Activated naive CD4-positive, alpha-beta T cell treated with anti-CD3 and anti-CD28 coated beads, Interleukin-2, amount 10 ng/mL, durations not matched to agents 7 days and 5 days (primary cell): ENCODE data around the gene AADAC.
"Not testable (repeated sequence)": the region's sequence is repeated elsewhere in the genome, so short reads cannot be mapped to it uniquely, and the experiment has no call there.

Source experiments
- CTCF ChIA-PET: fragments of 350-600 bp; sonication (Branson Sonifier 250); formaldehyde crosslinking; loops from one replicate; lab custom pipeline; 2021; ENCODE audit warnings: antibody characterized with exemption; lab: Charles Lee
- DNase-seq: peaks from one replicate; pipeline ENCODE4 v3.0.0-alpha.2; 2020
- H3K27ac Mint-ChIP-seq: one replicate; pipeline ENCODE4 v1.8.0; 2021; ENCODE audit warnings: mild to moderate bottlenecking, moderate library complexity, mixed read lengths
- H3K27me3 Mint-ChIP-seq: one replicate; pipeline ENCODE4 v1.8.0; 2021; ENCODE audit warnings: mild to moderate bottlenecking, mixed read lengths
- H3K36me3 Mint-ChIP-seq: one replicate; pipeline ENCODE4 v1.8.0; 2021; ENCODE audit warnings: mixed read lengths
- H3K4me1 Mint-ChIP-seq: one replicate; pipeline ENCODE4 v1.8.0; 2021; ENCODE audit warnings: mixed read lengths
- H3K4me3 Mint-ChIP-seq: one replicate; pipeline ENCODE4 v1.8.0; 2021; ENCODE audit warnings: mild to moderate bottlenecking, moderate library complexity, mixed read lengths
- H3K9me3 Mint-ChIP-seq: one replicate; pipeline ENCODE4 v1.8.0; 2021; ENCODE audit warnings: mixed read lengths

AADAC gene

GRCh38 chr3:151856118-151856517, 42.2 kb downstream of the AADAC start:
- Mint-ChIP-seq H3K27me3 (peaks cover 7% of the 10 kb centered on the region), H3K27ac (no peak overlapping the region), H3K9me3 (no peaks in the 10 kb centered on the region), H3K4me1 (no peaks in the 10 kb centered on the region), H3K4me3 (no peak overlapping the region), H3K36me3 (no peaks in the 10 kb centered on the region)
- DNase-seq, result no peak
- CTCF ChIA-PET, result no interaction called here

DNA sequence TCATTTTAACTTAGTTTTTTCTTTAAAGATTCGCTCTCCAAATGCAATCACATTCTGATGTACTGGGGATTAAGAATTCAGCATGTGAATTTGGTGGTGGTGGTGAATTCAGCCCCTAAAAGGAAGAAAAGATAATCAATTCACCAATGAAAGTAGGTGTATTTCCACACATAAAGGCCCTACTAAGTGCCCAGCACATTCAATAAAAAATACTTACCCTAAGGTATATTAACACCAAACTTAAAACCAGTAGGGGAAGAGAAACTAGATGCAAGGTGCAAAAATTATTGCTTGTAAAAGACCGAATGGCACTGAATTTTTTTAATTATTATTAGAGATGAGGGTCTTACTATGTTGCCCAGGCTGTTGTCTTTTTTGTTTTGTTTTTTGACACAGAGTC, 42.7 kb downstream of the AADAC start:
- CTCF ChIA-PET, result no interaction called here
- no peak for DNase-seq
- H3K27ac Mint-ChIP-seq, result no peak overlapping the region
- H3K9me3 Mint-ChIP-seq, result no peaks in the 10 kb centered on the region
- H3K27me3 Mint-ChIP-seq, result peaks cover 7% of the 10 kb centered on the region
- H3K36me3 Mint-ChIP-seq, result no peaks in the 10 kb centered on the region
- H3K4me1 Mint-ChIP-seq, result no peaks in the 10 kb centered on the region
- H3K4me3 Mint-ChIP-seq, result no peak overlapping the region

DNA sequence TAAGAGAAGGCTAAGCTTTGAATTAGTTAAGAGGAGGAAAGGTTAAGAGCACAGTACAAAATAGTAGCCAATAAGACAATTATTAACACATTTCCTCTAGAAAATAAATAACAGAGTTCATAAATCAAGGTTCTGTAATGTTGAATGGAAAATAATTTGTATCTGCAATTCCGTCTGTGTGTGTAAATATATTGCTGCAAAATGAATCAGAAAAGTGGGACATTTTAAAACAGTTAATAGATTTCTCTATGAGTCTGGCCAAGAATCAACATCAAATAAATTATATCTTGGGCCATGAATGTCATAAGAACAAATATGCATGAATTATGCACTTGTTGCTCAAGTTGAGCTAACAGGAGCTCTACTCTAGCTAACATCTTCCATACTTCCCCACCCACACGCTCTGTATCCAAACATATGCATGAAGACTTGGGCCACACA, 45.3 kb downstream of the AADAC start:
- Mint-ChIP-seq H3K36me3 (no peaks in the 10 kb centered on the region), H3K4me1 (no peaks in the 10 kb centered on the region), H3K27me3 (no peaks in the 10 kb centered on the region), H3K4me3 (no peak overlapping the region), H3K9me3 (no peaks in the 10 kb centered on the region), H3K27ac (no peak overlapping the region)
- CTCF ChIA-PET, result no interaction called here
- DNase-seq, result no peak

- Mint-ChIP-seq H3K27ac (no peak overlapping the region), H3K9me3 (no peaks in the 10 kb centered on the region), H3K27me3 (no peaks in the 10 kb centered on the region), H3K4me1 (no peaks in the 10 kb centered on the region), H3K4me3 (no peak overlapping the region), H3K36me3 (no peaks in the 10 kb centered on the region)
- CTCF ChIA-PET, result no interaction called here
- no peak for DNase-seq
Measured at GRCh38 chr3:151859905-151860304, 46.0 kb downstream of the AADAC start.

DNA sequence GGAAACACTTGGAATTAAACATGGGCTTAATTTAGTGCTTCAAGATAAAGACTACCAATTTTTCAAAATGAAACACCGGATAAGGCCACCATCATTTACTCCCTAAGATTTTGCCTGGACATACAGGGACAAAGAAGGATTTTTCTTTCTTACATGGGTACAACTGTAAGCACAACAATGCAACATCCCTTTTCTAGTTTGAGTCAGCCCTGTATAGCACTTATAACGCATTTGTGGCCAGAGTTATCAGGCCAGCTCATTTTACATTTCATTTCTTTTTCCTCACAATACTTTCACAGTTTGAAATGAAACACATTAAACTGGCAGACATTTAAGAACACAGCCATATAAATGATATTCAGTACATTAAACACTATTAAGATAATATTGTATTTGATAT, 49.7 kb downstream of the AADAC start:
- no peak for DNase-seq
- H3K36me3 Mint-ChIP-seq, result no peaks in the 10 kb centered on the region
- CTCF ChIA-PET, result no interaction called here
- no peaks in the 10 kb centered on the region for H3K4me1 Mint-ChIP-seq
- H3K27ac Mint-ChIP-seq, result no peak overlapping the region
- peaks cover 4% of the 10 kb centered on the region for H3K27me3 Mint-ChIP-seq
- H3K4me3 Mint-ChIP-seq, result no peak overlapping the region
- H3K9me3 Mint-ChIP-seq, result no peaks in the 10 kb centered on the region

GRCh38 chr3:151864423-151865101, 50.6 kb downstream of the AADAC start:
- DNase-seq, result no peak
- H3K4me1 Mint-ChIP-seq, result no peaks in the 10 kb centered on the region
- CTCF ChIA-PET, result no interaction called here
- H3K27ac Mint-ChIP-seq, result no peak overlapping the region
- H3K9me3 Mint-ChIP-seq, result no peaks in the 10 kb centered on the region
- H3K4me3 Mint-ChIP-seq, result no peak overlapping the region
- no peaks in the 10 kb centered on the region for H3K36me3 Mint-ChIP-seq
- H3K27me3 Mint-ChIP-seq, result peaks cover 4% of the 10 kb centered on the region

- Mint-ChIP-seq H3K4me1 (peaks cover 6% of the 10 kb centered on the region), H3K4me3 (no peak overlapping the region), H3K27me3 (peaks cover 7% of the 10 kb centered on the region), H3K9me3 (no peaks in the 10 kb centered on the region), H3K36me3 (no peaks in the 10 kb centered on the region), H3K27ac (no peak overlapping the region)
- CTCF ChIA-PET, result no interaction called here
- no peak for DNase-seq
Measured at GRCh38 chr3:151866711-151867410, 52.9 kb downstream of the AADAC start.

GRCh38 chr3:151867666-151868065, 53.8 kb downstream of the AADAC start:
- H3K9me3 Mint-ChIP-seq, result no peaks in the 10 kb centered on the region

DNA sequence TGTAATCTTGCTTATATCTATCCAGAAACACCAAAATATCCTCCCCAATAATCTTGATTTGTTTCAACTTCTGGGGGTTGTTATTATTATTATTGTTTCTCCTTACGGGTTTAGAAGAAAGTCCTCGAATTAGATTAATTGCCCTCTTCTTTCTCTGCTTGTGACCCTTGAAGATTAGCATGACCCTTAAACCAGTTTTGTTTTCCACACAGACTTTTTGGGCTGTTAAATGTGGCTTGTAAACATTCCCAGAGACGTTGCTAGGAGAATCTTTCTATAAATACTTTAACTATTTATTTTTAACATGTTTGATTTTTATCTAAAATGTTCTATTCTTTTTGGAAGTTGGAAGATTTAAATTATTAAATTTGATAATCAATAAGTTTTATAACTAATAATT, 55.3 kb downstream of the AADAC start:
- H3K4me3 Mint-ChIP-seq, result no peak overlapping the region
- H3K27me3 Mint-ChIP-seq, result peaks cover 7% of the 10 kb centered on the region
- no peaks in the 10 kb centered on the region for H3K36me3 Mint-ChIP-seq
- no peak for DNase-seq
- H3K4me1 Mint-ChIP-seq, result peaks cover 9% of the 10 kb centered on the region
- CTCF ChIA-PET, result no interaction called here
- no peaks in the 10 kb centered on the region for H3K9me3 Mint-ChIP-seq
- H3K27ac Mint-ChIP-seq, result no peak overlapping the region

More at GRCh38 chr3:151867666-151868065, 53.8 kb downstream of the AADAC start:
- H3K36me3 Mint-ChIP-seq, result no peaks in the 10 kb centered on the region
- peaks cover 9% of the 10 kb centered on the region for H3K4me1 Mint-ChIP-seq
- peaks cover 7% of the 10 kb centered on the region for H3K27me3 Mint-ChIP-seq
- no peak overlapping the region for H3K27ac Mint-ChIP-seq
- CTCF ChIA-PET, result no interaction called here
- no peak overlapping the region for H3K4me3 Mint-ChIP-seq
- no peak for DNase-seq

DNA sequence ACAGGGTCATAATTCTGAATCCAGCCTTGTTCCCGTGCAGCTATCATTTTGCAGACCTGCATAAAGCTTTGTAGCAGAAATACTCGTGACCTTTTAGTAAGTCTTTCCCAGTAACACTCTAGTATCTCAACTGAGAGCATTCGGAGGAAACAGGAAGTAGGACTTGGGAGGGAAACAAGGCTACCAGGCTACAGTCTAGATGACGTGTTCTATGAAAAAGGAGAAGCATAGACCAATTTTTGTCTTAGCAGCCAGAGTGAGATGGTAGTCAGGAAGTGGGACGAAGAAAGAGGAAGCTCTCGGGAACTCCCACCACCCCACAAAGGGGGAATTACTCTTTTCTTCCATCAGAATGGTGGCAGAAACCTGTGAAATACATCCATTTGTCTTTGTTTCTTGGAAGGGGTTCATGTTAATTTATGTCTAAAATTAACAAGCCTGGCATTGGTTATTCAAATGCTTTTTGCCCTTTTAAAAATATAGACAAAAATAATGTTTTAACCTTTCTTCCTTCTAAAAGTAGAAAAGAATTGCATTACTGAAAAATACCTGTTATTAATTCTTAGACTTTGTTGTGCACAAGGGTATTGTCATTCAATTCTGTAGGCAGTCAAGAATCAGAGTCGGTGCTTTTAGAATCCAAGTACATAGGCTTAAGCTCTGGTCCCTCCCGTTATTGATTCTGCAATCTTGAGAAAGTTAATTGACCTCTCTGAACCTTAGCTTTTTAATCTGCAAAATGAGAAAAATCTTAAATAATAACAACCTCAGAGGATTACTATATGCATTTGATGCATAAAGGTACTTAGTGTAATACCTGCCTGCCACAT, 57.9 kb downstream of the AADAC start:
- peaks cover 14% of the 10 kb centered on the region for H3K4me1 Mint-ChIP-seq
- no peaks in the 10 kb centered on the region for H3K36me3 Mint-ChIP-seq
- H3K27ac Mint-ChIP-seq, result no peak overlapping the region

DNA sequence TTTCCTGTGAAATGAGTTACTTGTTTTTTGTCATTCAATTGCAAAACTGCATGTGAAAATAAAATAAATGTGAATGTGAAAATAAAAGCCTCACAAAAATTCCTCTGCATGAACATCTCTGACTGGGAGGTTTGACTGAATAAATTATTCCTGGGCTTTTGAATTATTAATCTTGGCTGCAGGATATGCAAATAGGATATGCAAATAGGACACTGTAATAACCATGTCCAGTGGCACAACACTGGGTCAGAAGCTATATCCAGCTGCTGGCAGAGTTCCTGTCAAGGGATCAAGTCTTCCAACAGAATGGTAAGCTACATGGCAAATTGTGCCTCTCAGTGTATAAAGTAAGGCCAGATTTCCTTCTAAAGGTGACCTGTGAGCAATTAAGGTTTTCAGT, 59.5 kb downstream of the AADAC start, which contains the start of gene SUCNR1:
TSS of gene SUCNR1 (plus strand) at position 246 of the 400 bp plus-strand sequence. CDS start 6,250 bp downstream, outside the sequence.
- no peaks in the 10 kb centered on the region for H3K36me3 Mint-ChIP-seq
- DNase-seq, result no peak
- CTCF ChIA-PET, result no interaction called here
- no peaks in the 10 kb centered on the region for H3K9me3 Mint-ChIP-seq
- peaks cover 14% of the 10 kb centered on the region for H3K4me1 Mint-ChIP-seq
- no peak within 1 kb of the TSS for H3K4me3 Mint-ChIP-seq
- peaks cover 3% of the 10 kb centered on the region for H3K27me3 Mint-ChIP-seq
- H3K27ac Mint-ChIP-seq, result no peak within 1 kb of the TSS

More for the DNA sequence above, 57.9 kb downstream of the AADAC start:
- no peak for DNase-seq
- no peaks in the 10 kb centered on the region for H3K9me3 Mint-ChIP-seq
- H3K27me3 Mint-ChIP-seq, result peaks cover 7% of the 10 kb centered on the region
- CTCF ChIA-PET, result no interaction called here
- no peak overlapping the region for H3K4me3 Mint-ChIP-seq

- H3K36me3 Mint-ChIP-seq, H3K9me3 Mint-ChIP-seq, DNase-seq, H3K27ac Mint-ChIP-seq, H3K27me3 Mint-ChIP-seq, CTCF ChIA-PET, H3K4me3 Mint-ChIP-seq: not testable (repeated sequence)
- peaks cover 14% of the 10 kb centered on the region for H3K4me1 Mint-ChIP-seq
Measured at GRCh38 chr3:151874079-151874478, 60.2 kb downstream of the AADAC start.

GRCh38 chr3:151875759-151876158, 61.8 kb downstream of the AADAC start:
- H3K9me3 Mint-ChIP-seq, result no peaks in the 10 kb centered on the region
- no peak for DNase-seq
- no peak overlapping the region for H3K4me3 Mint-ChIP-seq
- peaks cover 18% of the 10 kb centered on the region for H3K4me1 Mint-ChIP-seq
- peaks cover 3% of the 10 kb centered on the region for H3K27me3 Mint-ChIP-seq
- H3K27ac Mint-ChIP-seq, result no peak overlapping the region
- CTCF ChIA-PET, result no interaction called here
- no peaks in the 10 kb centered on the region for H3K36me3 Mint-ChIP-seq

DNA sequence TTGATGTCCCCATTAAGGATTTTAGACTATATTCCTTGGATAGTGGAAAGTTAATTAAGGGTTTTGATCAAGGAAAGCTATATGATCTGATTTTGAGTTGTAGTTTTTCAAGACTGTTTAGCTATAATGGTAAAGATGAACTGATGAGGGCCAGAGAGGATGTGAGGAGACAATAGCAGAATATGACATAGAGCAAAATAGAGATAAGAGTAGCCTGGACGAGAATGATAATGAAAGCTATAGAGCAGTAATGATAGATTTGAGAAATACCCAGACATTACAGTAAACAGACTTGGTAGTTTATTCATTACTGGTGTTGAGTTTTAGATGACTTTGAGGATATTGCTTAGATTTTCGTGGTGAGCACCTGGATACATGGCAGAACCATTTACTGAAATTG, 63.4 kb downstream of the AADAC start:
- Mint-ChIP-seq H3K36me3 (no peaks in the 10 kb centered on the region), H3K4me3 (no peak overlapping the region), H3K4me1 (peaks cover 9% of the 10 kb centered on the region), H3K27ac (no peak overlapping the region), H3K9me3 (no peaks in the 10 kb centered on the region), H3K27me3 (no peaks in the 10 kb centered on the region)
- CTCF ChIA-PET, result interaction anchor here (1.1 kb wide), 1 partner anchor 41 kb away, joined by 3 read pairs; no protein-coding TSS in a partner anchor
- DNase-seq, result no peak
